GM18517 (cell line): Measurements from ENCODE around the gene DYDC1.
"Not testable (repeated sequence)": the region's sequence is repeated elsewhere in the genome, so short reads cannot be mapped to it uniquely, and the experiment has no call there.

Experiments used
- ATAC-seq: cut with Tn5 transposase; IDR thresholded peaks from one replicate; pipeline ENCODE4 v1.9.1; 2021; ENCODE audit warnings: mild to moderate bottlenecking, moderate library complexity; ENCODE audit not compliant: unreplicated experiment

Gene DYDC1

DNA sequence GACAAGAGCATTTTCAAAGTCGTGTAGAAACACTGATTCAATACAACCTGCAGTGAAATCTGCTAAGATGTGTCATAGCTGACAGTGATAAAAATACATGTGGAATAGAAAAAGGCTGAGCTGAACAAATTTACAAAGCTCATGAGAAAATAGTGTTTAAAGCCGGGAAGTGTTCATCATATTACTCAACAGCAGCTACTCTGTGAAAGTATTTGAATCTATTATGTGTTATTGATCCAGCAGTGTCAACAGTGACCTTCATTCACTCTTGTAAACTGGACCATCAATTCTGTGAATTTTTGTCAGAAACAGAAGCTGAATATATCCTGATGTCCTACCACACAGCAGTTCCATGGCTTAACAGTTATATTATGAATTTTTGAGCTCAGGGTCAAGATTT is 11.6 kb downstream of the DYDC1 start:
- ATAC-seq = no peak

DNA sequence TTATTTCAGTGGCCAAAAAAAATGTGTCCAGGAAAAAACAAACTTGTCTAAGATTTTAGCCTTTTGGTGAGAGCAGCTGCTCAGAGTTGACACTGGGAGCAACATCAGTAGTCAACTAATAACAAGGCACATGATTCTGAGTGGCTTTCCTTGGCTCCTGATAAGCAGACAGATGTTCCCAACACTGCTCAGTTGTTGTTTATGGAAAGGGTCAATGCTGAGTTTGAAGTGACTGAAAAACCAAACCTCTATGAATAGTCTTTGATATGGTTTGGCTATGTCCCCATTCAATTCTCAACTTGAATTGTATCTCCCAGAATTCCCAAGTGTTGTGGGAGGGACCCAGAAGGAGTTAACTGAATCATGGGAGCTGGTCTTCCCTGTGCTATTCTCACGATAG is 12.3 kb downstream of the DYDC1 start:
- ATAC-seq = no peak

DNA sequence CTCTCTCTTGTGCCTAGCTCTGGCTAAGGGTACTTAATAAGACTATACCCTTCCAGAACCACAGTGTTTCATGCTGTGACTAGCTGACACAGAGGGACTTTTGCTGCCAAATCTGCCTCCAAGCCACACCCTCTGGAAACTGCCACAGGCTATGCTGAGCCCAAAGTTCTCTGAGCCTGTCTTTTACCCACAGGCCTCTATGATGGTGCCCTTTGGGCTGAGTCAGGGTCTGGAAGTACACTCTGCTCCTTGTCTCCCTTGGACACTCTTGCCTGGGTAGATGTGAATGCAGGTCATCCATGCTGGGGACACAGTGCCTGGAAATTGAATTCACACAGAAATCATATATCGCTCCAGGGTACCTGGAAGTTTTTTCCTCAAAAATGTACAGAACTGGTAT is 22.6 kb downstream of the DYDC1 start:
- ATAC-seq = no peak

DNA sequence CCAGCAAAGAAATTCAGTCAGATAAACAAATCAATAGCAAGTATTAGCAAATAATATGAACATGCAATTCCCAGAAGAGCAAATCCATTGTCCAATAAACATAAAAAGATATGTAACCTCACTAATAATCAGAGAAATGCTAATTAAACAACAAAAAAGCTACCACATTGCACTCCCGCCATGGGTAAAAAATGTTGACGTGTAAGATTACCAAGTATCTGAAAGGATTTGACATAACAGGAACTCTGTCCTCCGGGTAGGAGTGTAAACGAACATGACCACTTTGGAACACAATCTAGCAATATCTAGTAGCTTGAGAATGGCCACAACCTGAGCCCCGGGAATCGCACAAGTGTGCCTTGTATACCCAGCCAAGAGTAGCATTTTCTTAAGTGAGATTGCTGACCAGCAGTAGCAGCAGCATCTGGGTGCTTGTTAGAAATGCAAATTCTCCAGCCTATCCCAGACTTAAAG is 31.6 kb downstream of the DYDC1 start:
- no peak for ATAC-seq

DNA sequence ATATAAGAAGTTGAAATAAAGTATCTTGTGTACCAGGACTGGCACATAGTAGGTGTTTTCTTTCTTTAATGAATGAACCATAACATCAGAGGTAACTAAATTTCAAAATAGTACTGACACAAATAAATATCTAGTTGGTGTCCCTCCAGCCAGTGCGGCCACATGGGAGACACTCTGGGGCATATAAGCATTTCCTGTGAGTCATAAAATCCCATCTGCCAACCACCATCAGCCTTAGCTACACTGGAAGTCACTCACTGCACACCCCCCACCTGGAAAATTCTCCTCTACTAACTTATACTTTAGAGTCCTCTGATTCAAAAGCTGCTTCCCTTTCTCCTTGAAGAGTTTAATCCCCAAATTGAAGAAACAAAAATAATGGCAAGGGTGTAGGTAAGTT is 32.5 kb downstream of the DYDC1 start:
- no peak for ATAC-seq

DNA sequence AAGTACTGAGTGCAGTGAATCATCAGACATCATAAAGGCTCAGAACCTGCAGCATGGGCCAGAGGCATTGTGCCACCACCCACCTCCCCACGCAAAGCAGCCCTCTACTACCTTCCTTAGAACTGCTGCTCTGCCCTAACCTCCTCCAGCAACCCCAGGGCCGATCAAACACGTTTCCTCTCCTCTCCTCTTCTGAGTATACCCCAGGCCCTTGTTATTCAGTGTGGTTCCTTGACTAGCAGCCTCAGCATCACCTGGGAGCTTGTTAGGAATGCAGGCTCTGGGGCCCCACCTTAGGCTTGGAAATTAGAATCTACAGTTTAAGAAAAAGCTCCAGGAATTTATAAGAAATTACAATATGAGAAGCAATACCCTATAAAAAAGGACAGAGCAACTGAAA is 33.2 kb downstream of the DYDC1 start:
- ATAC-seq = no peak

DNA sequence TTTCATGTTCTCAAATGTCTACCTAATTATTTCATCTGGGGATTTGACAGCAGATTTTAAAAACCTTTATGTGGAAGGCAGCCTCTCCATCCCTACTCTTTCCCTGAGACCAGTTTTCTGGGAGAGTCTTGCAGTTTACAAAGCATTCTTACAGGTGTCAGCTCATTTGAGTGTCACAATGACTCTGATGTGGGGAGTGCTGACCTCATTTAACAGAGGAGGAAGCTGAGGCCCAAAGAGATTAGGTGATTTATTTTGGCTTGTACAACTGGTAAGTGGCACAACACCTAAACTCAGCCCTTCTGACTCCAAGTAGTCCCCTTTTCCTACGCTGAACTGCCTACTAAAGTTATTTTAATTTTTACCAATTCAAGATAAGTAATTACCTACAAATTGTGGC is 33.8 kb downstream of the DYDC1 start:
- ATAC-seq = no peak

DNA sequence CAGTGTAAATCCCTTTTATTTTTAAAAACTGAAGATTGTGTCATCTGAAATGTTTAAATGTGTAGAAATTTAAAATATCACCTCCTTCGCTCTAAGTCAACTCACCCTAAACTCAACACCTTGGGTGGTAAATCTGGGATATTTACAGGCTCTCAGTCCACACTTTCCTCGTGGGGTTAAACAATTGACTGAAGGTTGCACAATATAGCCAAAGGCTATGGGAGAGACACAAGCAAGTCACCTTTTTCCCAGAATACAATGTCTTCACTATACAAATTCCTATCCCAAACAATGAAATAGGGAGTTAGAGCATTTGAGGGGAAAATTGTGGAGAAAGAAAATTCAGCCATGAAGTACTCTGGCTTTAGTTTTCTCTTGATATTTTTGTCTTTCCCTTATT is 34.4 kb downstream of the DYDC1 start:
- no peak for ATAC-seq

DNA sequence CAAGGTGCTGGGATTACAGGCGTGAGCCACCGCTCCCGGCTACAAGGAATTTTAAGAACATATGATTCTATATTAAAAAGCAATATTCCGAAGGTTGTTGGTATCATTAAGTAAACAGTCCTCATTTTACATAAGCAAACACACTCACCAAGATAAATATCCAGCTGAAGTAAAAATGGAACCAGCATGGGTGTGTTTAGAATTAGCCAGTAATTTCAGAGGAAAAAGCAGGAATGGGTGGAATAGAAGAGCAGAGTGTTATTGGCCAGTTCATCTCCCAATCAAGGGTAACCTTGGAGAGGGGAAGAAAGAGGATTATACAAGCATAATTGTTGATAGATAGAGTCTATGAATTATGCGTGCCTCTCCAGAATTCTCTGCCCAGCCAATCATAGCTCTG is 35.4 kb downstream of the DYDC1 start:
- ATAC-seq = no peak

DNA sequence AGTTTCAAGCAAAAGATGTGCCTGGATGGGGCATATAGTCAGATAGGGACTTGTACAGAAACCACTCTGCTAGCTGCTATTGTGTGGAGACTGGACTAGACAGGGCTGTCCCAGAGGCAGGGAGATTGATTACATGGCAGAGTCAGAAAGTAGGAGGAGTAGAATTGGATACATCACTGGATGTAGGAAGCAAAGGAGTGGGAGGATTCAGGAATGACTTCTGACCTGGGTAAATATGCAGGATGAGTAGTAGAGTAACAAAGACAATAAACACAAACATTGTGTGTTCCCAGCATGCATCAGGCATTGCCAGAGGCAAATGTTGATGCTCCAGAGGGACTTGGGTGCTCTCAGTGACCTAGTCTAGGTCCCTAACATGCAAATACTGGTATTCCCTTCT is 36.2 kb downstream of the DYDC1 start:
- no peak for ATAC-seq

DNA sequence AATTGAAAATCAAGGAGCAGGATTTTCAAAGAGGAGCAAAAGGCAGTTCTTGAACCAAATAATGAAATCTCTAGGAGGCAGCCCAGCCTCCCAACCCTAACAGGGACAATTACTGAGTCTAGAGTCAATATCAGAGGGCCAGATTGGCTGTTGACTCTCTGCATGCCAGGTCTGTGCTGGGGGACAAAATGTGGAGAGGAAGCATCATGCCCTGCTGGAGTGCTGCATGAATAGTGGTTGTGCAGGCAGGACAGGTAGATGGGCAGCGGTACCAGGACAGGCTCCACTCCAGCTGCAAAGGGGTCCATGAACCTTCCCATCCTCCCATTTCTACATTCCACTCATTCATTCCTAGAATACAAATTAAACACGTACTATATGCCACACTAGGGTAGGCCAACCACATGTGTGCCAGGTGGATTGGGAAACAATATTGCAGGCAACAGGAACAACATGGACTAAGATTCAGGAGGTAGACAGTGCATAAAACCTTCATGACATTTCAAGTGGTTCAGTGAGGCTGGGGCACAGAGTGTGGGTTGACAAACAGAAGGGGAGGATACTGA is 36.7 kb downstream of the DYDC1 start:
- no peak for ATAC-seq

DNA sequence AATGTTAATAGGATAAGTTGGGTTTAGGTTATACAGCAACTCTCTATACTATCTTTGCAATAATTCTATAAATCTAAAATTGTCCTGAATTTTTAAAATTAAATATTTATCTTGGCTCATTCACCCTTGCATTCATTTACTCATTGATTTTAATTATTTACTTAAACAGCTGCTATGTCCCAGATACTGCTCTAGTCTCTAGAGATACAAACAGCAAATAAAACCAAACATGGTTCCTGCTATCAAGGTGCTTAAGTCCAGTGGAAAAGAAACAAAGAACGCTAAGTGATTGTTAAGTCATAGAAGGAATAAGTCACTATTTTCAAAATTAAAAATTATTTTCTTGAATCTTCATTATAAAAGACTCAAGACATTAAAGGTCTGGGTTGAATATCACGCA is 37.2 kb downstream of the DYDC1 start:
- no peak for ATAC-seq

DNA sequence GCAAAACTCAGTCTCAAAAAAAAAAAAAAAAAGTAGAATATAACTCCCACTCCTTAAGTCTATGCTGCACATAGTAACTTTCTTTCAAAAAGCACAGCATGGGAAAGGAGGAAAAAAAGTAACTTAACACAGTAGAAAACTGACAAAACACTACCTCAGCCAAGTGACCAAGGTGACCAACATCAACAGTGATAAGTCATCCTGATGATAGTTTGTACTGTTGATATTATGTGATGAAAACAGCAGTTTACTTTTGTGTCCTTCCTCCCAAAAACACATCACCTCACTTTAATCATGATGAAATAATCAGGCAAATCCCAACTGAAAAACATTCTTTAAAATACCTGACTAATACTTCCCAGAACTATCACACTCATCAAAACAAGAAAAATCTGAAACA is 37.8 kb downstream of the DYDC1 start:
- no peak for ATAC-seq

DNA sequence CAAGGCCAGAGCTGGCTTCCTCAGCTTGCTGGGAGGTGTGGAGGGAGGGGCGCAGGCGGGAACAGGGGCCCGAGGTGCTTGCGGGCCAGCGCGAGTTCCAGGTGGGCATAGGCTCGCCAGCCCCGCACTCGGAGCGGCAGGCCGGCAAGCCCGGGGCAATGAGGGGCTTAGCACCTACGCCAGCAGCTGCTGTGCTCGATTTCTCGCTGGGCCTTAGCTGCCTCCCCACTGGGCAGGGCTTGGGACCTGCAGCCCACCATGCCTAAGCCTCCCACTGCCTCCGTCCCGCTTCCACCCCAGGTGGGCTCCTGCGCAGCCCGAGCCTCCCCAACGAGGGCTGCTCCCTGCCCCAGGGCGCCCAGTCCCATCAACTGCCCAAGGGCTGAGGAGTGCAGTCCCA is 41.2 kb downstream of the DYDC1 start:
- ATAC-seq = no peak

DNA sequence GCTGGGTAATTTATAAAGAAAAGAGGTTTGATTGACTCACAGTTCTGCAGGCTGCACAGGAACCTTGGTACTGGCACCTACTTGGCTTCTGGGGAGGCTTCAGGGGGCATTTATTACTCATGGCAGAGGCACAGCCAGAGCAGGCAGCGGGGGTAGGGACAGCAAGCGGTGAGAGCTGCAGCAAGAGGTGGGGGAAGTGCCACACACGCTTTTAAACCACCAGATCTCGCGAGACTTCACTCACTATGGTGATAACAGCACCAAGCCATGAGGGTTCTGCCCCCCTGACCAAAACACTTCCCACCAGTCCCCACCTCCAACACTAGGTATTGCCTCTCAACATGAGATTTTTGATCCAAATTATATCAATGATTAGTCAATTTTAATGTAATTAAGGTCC is 43.0 kb downstream of the DYDC1 start:
- no peak for ATAC-seq

DNA sequence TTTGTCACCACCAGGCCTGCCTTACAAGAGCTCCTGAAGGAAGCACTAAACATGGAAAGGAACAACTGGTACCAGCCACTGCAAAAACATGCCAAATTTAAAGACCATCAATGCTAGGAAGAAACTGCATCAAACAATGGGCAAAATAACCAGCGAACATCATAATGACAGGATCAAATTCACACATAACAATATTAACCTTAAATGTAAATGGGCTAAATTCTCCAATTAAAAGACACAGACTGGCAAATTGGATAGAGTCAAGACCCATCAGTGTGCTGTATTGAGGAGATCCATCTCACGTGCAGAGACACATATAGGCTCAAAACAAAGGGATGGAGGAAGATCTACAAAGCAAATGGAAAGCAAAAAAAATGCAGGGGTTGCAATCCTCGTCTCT is 50.6 kb downstream of the DYDC1 start:
- not testable (repeated sequence) for ATAC-seq

DNA sequence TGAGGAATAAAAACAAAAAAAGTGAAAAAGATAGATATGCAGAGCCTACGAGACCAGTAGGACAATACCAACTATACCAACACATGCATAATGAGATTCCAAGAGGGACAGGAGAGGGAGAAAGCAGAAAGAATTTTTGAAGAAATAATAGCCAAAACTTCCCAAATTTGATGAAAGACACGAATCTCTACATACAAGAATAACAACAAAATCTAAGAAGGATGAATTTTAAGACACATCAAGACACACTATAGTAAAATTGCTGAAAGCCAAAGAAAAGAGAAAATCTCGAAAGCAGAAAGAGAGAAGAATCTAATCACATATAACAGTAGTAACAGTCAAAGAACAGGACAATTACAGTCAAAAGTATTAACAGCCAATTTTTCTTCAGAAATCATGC is 59.6 kb downstream of the DYDC1 start:
- ATAC-seq = no peak

DNA sequence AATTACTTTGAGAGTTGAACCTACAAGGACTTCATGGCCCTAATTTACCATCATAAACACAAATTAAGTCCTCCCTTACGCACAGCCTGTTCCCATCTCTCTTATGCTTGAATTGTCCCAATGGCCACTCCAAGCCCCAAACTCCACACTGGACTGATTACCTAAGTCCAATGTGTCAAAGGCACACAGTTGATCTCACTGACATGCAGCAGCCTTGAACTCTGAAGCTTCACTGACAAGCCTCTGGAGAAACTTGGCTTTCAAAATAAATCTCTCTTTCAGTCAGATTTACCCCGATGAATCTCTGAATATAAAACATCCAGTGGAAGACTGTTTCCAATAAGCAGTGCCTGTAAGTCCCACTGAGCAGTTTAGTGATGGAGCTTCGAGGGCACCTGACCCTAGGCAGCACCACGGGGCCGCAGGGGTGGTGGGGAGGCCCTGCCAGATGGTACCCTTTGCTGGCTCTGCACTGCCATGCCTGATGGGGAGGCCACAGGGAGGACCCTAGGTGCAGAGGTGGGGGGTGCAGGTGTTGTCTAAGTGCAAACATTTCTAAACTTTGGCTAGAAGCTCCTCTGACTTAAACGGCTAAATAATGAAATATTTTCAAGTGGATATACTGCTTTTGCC is 63.8 kb downstream of the DYDC1 start:
- ATAC-seq = no peak

DNA sequence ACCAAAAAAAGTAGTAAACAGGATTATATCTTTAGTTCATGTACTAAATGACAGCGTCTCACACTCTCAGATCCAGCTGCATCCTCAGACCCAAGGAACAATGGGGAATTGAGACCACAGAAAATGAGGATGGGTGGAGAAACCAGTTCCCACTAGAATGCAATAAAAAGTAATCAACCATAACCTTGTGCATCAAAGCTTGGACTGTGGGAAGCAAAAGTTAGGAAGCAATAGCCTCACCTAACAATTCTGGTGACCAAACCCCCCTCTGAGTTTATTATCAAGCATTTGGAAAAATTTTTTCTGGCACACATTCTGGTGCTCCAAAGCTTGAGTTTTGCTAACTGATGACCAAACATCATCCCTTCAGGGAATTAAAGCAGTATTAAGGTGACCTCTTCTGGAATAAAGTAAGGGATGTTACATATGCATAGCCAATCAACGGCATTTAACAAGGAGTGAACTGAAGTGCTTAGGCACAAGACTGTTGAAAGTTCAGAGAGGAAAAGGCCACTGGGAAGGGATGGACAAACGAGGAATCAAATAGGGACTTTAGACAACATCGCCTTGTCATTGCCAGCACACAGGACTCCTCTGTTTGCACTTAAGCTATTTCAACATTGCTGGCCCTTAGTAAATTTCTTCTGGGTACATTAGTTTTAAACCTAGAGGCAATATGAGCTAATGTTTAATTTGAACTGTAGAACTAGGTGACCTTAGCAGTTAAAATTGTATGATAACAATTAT is 65.9 kb downstream of the DYDC1 start:
- no peak for ATAC-seq

DNA sequence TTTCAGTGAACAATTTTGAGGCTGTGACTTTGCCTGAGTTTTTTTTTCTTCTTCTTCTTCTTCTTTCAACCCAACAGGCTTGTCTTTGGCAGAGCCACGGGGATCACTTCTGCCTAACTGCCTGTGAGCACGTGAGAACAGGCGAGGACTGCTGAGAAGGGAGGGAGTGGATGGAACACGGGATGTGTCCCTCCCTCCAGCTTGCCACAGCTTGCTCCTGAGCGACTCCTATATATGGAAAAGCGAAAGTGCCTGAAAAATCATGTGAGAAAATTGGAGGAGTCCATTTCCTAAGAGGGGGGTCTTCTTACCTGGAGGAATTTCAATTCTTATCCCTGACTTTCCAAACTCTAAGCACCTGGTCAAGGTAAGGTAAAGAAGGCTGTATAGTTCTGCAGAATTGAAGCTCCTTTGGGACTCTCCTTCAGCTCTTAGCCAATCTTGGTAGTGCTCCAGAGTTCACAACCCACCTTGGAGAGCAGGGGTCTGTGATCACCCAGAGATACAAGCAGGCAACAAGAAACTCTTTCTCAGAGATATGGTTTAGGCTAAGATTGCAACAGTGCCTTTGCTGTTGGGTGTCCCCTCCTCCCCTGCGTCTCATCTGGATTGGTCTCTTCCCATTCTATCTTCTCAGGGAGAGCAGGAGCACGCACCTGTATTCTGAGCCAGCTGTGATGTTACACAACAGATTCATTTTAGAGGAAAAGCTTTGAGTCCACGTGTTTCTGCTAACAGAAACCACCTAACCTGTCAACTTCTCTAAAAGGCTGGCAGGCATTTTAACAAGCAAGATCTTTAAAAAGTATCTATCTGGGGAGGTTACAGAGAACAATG is 66.9 kb downstream of the DYDC1 start, which contains the start of gene MAT1A:
Gene MAT1A (minus strand): TSS at position 208 of the 837 bp plus-strand sequence. CDS start 235 bp downstream, outside the sequence.
- no peak for ATAC-seq

DNA sequence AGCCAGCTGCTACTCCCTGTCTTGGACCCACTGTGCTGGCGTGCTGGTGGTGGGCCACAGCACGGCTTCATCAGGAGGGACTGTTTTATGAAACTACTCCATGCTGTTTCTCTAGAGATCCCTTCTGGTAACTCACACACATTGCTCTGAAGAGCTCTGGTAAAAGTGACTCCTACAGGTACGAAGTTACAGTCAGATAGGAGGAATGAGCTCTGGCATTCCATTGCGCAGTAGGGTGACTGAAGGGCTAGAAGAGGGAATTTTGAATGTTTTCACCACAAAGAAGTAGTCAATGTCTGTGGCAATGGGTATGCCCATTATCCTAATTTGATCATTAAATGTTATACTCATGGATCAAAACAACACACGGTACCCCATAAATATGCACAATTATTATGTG is 67.7 kb downstream of the DYDC1 start:
- ATAC-seq = no peak
